ENCODE measurements around the gene ARHGAP6. TPM values are rescaled to one million over a fixed set of nuclear protein-coding genes. Genes with fewer than 3 reads are reported as not detected.

The ARHGAP6 gene
- total and polyA plus RNA-seq, 2 of the 13 experiments (the other 11 are each of a cell fraction or from before 2014, with no cell fraction given), result 0.11 TPM; not detected in 1

DNA sequence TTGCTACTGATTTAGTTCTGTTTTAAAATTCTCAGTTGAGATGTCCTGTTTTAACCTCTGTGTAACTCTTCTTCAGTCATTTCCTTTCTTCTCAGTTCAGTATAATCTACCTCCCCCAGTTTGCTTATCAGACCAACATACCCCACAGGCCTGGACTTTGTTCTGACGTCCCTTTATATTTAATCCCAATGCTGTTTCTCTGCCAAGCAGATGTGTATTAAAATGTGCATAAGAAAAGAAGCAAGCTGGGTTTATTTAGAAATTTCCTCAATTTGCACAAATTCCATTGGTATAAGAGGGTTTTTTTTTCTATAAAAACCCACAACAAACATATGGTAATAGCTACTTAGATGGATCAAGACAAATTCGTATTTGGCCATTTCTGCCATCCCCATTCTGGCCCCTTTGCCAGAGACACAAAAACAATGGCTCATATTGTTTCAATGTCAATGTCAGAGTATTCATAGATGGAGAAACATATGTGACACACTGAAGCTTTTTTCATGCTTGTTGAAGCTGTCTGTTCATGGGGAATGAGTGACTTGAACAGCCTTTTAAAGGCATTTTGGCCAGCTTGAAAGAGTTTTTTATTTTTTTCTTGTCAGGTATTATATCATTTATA lies 530.0 kb downstream of the ARHGAP6 start:
- FAIRE-seq (no peak), DNase-seq (ENCODE audit: low spot score) (no peak), ATAC-seq (no peak)
- H3K4me1 ChIP-seq (ENCODE audit: insufficient read depth, low read length), result peaks cover 8% of the 10 kb centered on the region; the same call in 1 of the 2 replicates
- in situ Hi-C loops (cut with HindIII; ENCODE audit: extremely low pct_ligation_motif_present, low pct_unique_long_range_greater_than_20kb), result loop anchor here (25.0 kb wide), 1 partner anchor 627 kb away; the partner anchor contains the start of gene MSL3
- H3K27me3 ChIP-seq (ENCODE audit: control insufficient read depth in 1 of 2, insufficient read depth in 2 of 2, low read length in 2 of 2), result no peaks in the 10 kb centered on the region
- ChIA-PET POLR2A (no interaction called here), CTCF (ENCODE audit: low intra/inter-chr PET ratio, low total read pairs) (interaction anchor here (1.0 kb wide), 1 partner anchor 945 kb away, joined by 3 read pairs; no protein-coding TSS in a partner anchor)
- no peak overlapping the region for H3K9ac ChIP-seq (ENCODE audit: insufficient read depth, low read depth, low read length)
- no peaks in the 10 kb centered on the region for H3K36me3 ChIP-seq (replicated peaks in 1 of 2; ENCODE audit: control insufficient read depth in 1 of 2, insufficient read depth in 2 of 2, low read length in 2 of 2)
- no peak overlapping the region for H2AFZ ChIP-seq (ENCODE audit: low read length)
- H3K79me2 ChIP-seq (ENCODE audit: insufficient read depth, low read length), result no peaks in the 10 kb centered on the region
- H4K20me1 ChIP-seq (ENCODE audit: insufficient read depth, low read length), result no peaks in the 10 kb centered on the region
- TF ChIP-seq HNRNPK (IDR thresholded peaks at IDR 0.05; ENCODE audit: low read depth, low read length, poor library complexity, severe bottlenecking), result no peak
- H3K4me3 ChIP-seq (replicated peaks in 1 of 3; ENCODE audit: insufficient read depth in 1 of 3, low read depth in 2 of 3, low read length in 3 of 3), result no peak overlapping the region
- intact Hi-C loops (cut with micrococcal nuclease; ENCODE audit: unreplicated experiment), result no loop called here
- H3K9me3 ChIP-seq (ENCODE audit: low read length), result no peaks in the 10 kb centered on the region
- WGBS (ENCODE audit: low lambda C conversion rate), result 16% methylated on average over 2 of the region's 2 CpGs
- no TSS peak for BruUV-seq (replicated peaks)
- H3K4me2 ChIP-seq (ENCODE audit: low read depth, low read length), result no peak overlapping the region
- H3K27ac ChIP-seq (ENCODE audit: extremely low read length, insufficient read depth, low read length), result no peak overlapping the region

DNA sequence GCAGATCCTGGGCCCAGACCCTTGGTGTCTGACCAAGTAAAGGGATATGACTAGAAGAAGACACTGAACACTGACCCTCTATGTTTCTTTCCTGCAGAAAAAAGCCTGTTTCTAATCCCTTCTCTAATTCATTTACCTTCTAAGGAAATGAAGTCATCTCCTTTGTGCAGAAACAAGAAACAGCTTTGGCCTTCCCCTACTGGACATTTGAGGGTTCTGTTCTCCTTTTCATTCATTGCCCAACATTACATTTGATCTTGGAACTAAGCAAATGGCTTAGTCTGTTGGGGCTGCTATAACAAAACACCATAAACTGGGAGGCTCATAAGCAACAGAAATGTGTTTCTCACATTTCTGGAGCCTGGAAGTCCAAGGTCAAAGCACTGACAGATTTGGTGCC lies 534.6 kb downstream of the ARHGAP6 start:
- H3K36me3 ChIP-seq (replicated peaks in 1 of 2; ENCODE audit: control insufficient read depth in 1 of 2, insufficient read depth in 2 of 2, low read length in 2 of 2), result no peaks in the 10 kb centered on the region
- no peak for DNase-seq (ENCODE audit: low spot score)
- no peak overlapping the region for H3K4me3 ChIP-seq (replicated peaks in 1 of 3; ENCODE audit: insufficient read depth in 1 of 3, low read depth in 2 of 3, low read length in 3 of 3)
- FAIRE-seq, result no peak
- POLR2A ChIA-PET, result no interaction called here
- CTCF ChIA-PET (ENCODE audit: low intra/inter-chr PET ratio, low total read pairs), result no interaction called here
- no peak overlapping the region for H3K9ac ChIP-seq (ENCODE audit: insufficient read depth, low read depth, low read length)
- H3K9me3 ChIP-seq (ENCODE audit: low read length), result no peaks in the 10 kb centered on the region
- no peak for ATAC-seq
- H4K20me1 ChIP-seq (ENCODE audit: insufficient read depth, low read length), result no peaks in the 10 kb centered on the region
- peaks cover 8% of the 10 kb centered on the region; the same call in 1 of the 2 replicates for H3K4me1 ChIP-seq (ENCODE audit: insufficient read depth, low read length)
- H3K27ac ChIP-seq (ENCODE audit: extremely low read length, insufficient read depth, low read length), result no peak overlapping the region
- H3K79me2 ChIP-seq (ENCODE audit: insufficient read depth, low read length), result no peaks in the 10 kb centered on the region
- in situ Hi-C loops (cut with HindIII; ENCODE audit: extremely low pct_ligation_motif_present, low pct_unique_long_range_greater_than_20kb) (loop anchor here (5.0 to 25.0 kb wide), 2 partner anchors 631 to 939 kb away; partner anchors contain the start of gene MSL3), intact Hi-C loops (cut with micrococcal nuclease; ENCODE audit: unreplicated experiment) (no loop called here)
- H3K4me2 ChIP-seq (ENCODE audit: low read depth, low read length), result no peak overlapping the region
- no peak overlapping the region for H2AFZ ChIP-seq (ENCODE audit: low read length)
- H3K27me3 ChIP-seq (ENCODE audit: control insufficient read depth in 1 of 2, insufficient read depth in 2 of 2, low read length in 2 of 2), result no peaks in the 10 kb centered on the region
- no TSS peak for BruUV-seq (replicated peaks)
- no peak for TF ChIP-seq ZNF782 (CRISPR knock-in tag; IDR thresholded peaks at IDR 0.05; ENCODE audit: borderline replicate concordance)
- no peak for TF ChIP-seq ZNF567 (CRISPR knock-in tag; IDR thresholded peaks at IDR 0.05; ENCODE audit: borderline replicate concordance)
- TF ChIP-seq ZNF660 (CRISPR knock-in tag; IDR thresholded peaks at IDR 0.05; ENCODE audit: borderline replicate concordance, low read depth), result no peak
- TF ChIP-seq ZNF652 (CRISPR knock-in tag; IDR thresholded peaks at IDR 0.05; ENCODE audit: borderline replicate concordance, low read depth), result no peak
- no peak for TF ChIP-seq ZNF317 (CRISPR knock-in tag; IDR thresholded peaks at IDR 0.05)
- no peak for TF ChIP-seq ZBTB38 (CRISPR knock-in tag; IDR thresholded peaks at IDR 0.05)
- TF ChIP-seq CEBPG (CRISPR knock-in tag; IDR thresholded peaks at IDR 0.05), result no peak
- TF ChIP-seq POLR2G (IDR thresholded peaks at IDR 0.05; ENCODE audit: low read depth, low read length), result no peak
- TF ChIP-seq DPF2 (CRISPR knock-in tag; IDR thresholded peaks at IDR 0.05; ENCODE audit: borderline replicate concordance, low read depth), result no peak
- no peak for TF ChIP-seq HNRNPK (IDR thresholded peaks at IDR 0.05; ENCODE audit: low read depth, low read length, poor library complexity, severe bottlenecking)
- no peak for TF ChIP-seq SUZ12 (IDR thresholded peaks at IDR 0.05; ENCODE audit: low read depth, low read length)
- TF ChIP-seq, protein P1, sequence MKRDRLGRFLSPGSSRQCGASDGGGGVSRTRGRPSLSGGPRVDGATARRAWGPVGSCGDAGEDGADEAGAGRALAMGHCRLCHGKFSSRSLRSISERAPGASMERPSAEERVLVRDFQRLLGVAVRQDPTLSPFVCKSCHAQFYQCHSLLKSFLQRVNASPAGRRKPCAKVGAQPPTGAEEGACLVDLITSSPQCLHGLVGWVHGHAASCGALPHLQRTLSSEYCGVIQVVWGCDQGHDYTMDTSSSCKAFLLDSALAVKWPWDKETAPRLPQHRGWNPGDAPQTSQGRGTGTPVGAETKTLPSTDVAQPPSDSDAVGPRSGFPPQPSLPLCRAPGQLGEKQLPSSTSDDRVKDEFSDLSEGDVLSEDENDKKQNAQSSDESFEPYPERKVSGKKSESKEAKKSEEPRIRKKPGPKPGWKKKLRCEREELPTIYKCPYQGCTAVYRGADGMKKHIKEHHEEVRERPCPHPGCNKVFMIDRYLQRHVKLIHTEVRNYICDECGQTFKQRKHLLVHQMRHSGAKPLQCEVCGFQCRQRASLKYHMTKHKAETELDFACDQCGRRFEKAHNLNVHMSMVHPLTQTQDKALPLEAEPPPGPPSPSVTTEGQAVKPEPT (CRISPR knock-in tag; IDR thresholded peaks at IDR 0.05; ENCODE audit: low read depth), result no peak
- TF ChIP-seq, protein P2, sequence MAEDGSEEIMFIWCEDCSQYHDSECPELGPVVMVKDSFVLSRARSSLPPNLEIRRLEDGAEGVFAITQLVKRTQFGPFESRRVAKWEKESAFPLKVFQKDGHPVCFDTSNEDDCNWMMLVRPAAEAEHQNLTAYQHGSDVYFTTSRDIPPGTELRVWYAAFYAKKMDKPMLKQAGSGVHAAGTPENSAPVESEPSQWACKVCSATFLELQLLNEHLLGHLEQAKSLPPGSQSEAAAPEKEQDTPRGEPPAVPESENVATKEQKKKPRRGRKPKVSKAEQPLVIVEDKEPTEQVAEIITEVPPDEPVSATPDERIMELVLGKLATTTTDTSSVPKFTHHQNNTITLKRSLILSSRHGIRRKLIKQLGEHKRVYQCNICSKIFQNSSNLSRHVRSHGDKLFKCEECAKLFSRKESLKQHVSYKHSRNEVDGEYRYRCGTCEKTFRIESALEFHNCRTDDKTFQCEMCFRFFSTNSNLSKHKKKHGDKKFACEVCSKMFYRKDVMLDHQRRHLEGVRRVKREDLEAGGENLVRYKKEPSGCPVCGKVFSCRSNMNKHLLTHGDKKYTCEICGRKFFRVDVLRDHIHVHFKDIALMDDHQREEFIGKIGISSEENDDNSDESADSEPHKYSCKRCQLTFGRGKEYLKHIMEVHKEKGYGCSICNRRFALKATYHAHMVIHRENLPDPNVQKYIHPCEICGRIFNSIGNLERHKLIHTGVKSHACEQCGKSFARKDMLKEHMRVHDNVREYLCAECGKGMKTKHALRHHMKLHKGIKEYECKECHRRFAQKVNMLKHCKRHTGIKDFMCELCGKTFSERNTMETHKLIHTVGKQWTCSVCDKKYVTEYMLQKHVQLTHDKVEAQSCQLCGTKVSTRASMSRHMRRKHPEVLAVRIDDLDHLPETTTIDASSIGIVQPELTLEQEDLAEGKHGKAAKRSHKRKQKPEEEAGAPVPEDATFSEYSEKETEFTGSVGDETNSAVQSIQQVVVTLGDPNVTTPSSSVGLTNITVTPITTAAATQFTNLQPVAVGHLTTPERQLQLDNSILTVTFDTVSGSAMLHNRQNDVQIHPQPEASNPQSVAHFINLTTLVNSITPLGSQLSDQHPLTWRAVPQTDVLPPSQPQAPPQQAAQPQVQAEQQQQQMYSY (CRISPR knock-in tag; IDR thresholded peaks at IDR 0.05), result no peak

All from HepG2 (cell line).